T-helper 2 cell treated with Interferon-gamma antibody and Interleukin-4, amounts not matched to agents 5 μg/mL and 100 μg/mL, for 36 hours (primary cell): ENCODE results near the gene ZBTB48.

ENCODE experiments used
- DNase-seq: peaks from one replicate; pipeline ENCODE4 v3.0.0; 2021; ENCODE audit warnings: low spot score
- H3K27ac Mint-ChIP-seq: one replicate; pipeline ENCODE4 v1.8.0; 2021; ENCODE audit warnings: mild to moderate bottlenecking, mixed read lengths
- H3K27me3 Mint-ChIP-seq: one replicate; pipeline ENCODE4 v1.8.0; 2021; ENCODE audit warnings: low read depth, mixed read lengths
- H3K36me3 Mint-ChIP-seq: one replicate; pipeline ENCODE4 v1.8.0; 2021; ENCODE audit warnings: low read depth, mixed read lengths
- H3K4me1 Mint-ChIP-seq: one replicate; pipeline ENCODE4 v1.8.0; 2021; ENCODE audit warnings: low read depth, mixed read lengths
- H3K4me3 Mint-ChIP-seq: one replicate; pipeline ENCODE4 v1.8.0; 2022; ENCODE audit warnings: mild to moderate bottlenecking, moderate library complexity, mixed read lengths
- H3K9me3 Mint-ChIP-seq: one replicate; pipeline ENCODE4 v1.8.0; 2021; ENCODE audit warnings: mixed read lengths

ZBTB48 gene

DNA sequence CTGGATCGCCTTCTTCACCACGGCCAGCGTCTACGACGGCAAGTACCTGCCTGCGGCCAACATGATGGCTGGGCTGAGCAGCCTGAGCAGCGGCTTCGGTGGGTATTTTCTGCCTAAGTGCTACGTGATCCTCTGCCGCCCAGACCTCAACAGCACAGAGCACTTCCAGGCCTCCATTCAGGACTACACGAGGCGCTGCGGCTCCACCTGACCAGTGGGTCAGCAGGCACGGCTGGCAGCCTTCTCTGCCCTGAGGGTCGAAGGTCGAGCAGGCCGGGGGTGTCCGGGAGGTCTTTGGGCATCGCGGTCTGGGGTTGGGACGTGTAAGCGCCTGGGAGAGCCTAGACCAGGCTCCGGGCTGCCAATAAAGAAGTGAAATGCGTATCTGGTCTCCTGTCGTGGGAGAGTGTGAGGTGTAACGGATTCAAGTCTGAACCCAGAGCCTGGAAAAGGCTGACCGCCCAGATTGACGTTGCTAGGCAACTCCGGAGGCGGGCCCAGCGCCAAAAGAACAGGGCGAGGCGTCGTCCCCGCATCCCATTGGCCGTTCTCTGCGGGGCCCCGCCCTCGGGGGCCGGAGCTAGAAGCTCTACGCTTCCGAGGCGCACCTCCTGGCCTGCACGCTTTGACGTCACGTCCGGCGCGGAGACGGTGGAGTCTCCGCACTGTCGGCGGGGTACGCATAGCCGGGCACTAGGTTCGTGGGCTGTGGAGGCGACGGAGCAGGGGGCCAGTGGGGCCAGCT, at the start of gene ZBTB48:
Gene ZBTB48, plus strand, starts transcription at position 621 of the 745 bp plus-strand sequence. CDS start 616 bp downstream, outside the sequence.
- Mint-ChIP-seq H3K27ac (peak within 1 kb of the TSS; percentile 99), H3K9me3 (no peaks in the 10 kb centered on the region), H3K4me3 (peak within 1 kb of the TSS; percentile 97), H3K4me1 (peaks cover 26% of the 10 kb centered on the region), H3K36me3 (peaks cover 2% of the 10 kb centered on the region), H3K27me3 (no peaks in the 10 kb centered on the region)
- peak; percentile 98 for DNase-seq

DNA sequence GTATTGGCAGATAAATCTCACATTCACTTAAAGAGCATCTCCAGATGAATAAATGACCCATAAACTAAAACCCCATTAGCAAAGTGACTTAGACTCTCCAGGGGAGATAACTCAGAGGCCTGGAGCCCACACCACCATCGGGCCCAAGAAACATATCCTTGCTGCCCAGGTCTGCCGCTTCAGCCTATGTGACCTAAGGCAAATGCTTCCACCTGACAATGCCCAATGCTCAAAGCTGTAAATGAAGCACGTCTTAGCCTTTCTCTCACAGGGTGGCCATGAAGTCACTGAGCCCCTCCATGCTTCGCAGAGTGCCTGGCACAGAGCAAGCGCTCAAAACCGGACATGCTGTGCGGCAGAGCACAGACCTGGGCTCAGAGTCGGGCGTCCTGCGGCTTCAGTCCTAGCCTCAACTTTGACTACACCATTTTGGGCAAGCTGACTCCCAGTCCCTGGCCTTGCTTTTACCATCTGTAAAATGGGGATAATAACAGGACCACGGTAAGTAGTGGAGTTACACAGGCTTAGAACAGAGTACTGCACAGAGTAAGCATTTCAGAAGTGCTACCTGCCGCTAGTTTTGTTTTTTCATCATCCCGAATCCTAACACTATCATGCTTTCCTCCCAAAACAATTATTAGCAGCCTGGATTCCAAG, 49.2 kb upstream of the ZBTB48 start:
- no peaks in the 10 kb centered on the region for H3K9me3 Mint-ChIP-seq
- H3K36me3 Mint-ChIP-seq = peaks cover 46% of the 10 kb centered on the region
- no peak overlapping the region for H3K4me3 Mint-ChIP-seq
- no peak for DNase-seq
- no peaks in the 10 kb centered on the region for H3K27me3 Mint-ChIP-seq
- no peaks in the 10 kb centered on the region for H3K4me1 Mint-ChIP-seq
- no peak overlapping the region for H3K27ac Mint-ChIP-seq

DNA sequence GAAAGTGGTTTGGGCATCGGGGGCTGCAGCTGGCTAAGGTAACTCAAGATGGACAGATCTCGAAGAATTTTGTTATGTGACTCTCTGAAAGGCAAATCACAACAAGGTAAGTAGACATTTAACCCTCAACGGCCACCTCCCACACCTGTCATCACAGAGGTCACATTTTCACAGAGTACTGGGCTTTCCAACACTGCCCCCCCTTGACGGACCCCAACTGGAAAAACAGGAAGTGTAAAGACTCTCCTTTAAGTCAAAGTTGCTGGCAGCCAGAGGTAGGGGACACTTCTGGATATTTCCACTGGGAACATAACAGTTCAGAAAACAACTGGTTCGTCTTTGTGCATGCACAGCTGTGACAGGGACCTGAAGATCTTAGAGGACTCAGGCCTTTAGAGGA, 47.8 kb upstream of the ZBTB48 start:
- H3K27ac Mint-ChIP-seq = no peak overlapping the region
- H3K4me3 Mint-ChIP-seq = no peak overlapping the region
- no peaks in the 10 kb centered on the region for H3K4me1 Mint-ChIP-seq

DNA sequence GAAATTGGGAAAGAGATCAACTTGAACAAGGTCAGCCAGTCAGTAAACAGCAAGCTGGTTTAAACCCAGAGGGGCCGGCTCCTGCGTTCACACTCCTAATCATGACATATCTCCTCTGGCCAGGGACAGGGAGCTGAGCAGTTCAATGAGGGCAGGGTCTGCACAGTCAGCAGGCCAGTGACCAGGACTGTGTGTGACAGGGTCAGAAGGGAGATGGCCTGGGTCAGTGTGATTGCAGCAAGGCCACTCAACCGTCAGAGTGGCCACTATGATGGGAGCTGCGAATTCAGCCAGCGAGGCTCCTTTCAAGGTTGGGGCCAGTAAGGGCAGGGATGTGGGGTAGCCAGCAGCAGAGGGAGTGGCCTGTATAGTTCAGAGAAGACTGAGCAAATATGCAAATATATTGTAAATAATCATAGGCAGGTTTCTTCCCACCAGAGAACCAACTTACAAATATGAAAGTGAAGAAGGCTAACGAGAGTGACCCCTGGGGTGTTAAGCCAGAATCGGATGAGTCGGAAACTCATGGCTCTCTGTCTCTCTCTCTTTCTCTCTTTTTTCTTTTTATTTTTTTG, 45.5 kb upstream of the ZBTB48 start:
- Mint-ChIP-seq H3K27me3 (no peaks in the 10 kb centered on the region), H3K36me3 (peaks cover 40% of the 10 kb centered on the region), H3K9me3 (no peaks in the 10 kb centered on the region), H3K4me1 (no peaks in the 10 kb centered on the region), H3K27ac (no peak overlapping the region), H3K4me3 (no peak overlapping the region)
- no peak for DNase-seq

More for the DNA sequence above, 47.8 kb upstream of the ZBTB48 start:
- Mint-ChIP-seq H3K36me3 (peaks cover 42% of the 10 kb centered on the region), H3K9me3 (no peaks in the 10 kb centered on the region), H3K27me3 (no peaks in the 10 kb centered on the region)
- DNase-seq = no peak

DNA sequence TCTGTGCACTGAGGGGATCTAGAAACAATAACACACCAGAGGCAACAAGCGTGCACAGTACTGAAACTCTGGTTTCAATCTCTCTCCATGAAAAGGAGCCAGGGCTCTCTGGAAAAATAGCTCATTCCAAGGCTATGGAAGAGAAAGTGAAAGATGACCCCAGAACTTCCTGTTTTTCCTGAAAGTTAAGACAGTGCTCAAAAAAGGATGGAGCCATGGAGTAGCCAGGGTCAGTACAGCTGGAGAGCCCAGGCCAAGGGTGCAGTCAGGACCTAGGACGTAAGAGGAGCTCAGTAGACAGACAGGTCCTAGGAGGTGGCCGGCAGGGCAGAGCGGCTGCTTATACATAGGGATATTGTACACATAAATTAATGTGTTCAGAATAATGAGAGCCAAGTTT, 44.6 kb upstream of the ZBTB48 start:
- DNase-seq = no peak
- Mint-ChIP-seq H3K4me3 (no peak overlapping the region), H3K27ac (peak overlapping the region; percentile 26), H3K27me3 (no peaks in the 10 kb centered on the region), H3K9me3 (no peaks in the 10 kb centered on the region), H3K4me1 (no peaks in the 10 kb centered on the region), H3K36me3 (peaks cover 43% of the 10 kb centered on the region)

DNA sequence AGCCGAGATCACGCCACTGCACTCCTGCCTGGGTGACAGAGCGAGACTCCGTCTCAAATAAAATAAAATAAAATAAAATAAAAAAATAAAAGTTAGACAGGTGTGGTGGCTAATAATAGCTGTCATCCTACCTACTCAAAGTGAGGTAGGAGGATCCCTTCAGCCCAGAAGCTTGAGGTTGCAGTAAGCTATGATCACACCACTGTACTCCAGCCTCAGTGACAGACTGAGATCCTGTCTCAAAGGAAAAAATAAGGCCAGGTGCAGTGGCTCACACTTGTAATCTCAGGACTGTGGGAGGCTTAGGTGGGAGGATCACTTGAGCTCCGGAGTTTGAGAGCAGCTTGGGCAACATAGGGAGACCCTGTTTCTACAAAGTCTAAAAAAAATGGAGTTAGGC, 43.5 kb upstream of the ZBTB48 start:
- H3K36me3 Mint-ChIP-seq = peaks cover 37% of the 10 kb centered on the region
- H3K4me1 Mint-ChIP-seq = no peaks in the 10 kb centered on the region
- H3K4me3 Mint-ChIP-seq = no peak overlapping the region
- no peak overlapping the region for H3K27ac Mint-ChIP-seq
- no peaks in the 10 kb centered on the region for H3K27me3 Mint-ChIP-seq
- DNase-seq = no peak
- no peaks in the 10 kb centered on the region for H3K9me3 Mint-ChIP-seq

DNA sequence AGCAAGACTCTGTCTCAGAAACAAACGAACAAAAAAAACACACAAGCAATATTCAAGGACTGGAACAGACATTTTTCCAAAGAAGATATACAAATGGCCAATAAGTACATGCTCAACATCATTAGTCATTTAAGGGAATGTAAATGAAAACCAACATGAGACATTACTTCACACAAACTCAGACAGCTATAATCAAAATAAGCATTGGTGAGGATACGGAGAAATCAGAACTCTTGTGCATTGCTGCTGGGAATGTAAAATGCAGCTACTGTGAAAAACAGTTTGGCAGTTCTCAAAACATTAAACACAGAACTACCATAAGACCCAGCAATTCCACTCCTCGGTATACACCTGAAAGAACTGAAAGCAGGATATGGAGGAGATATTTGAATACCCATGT, 40.8 kb upstream of the ZBTB48 start:
- H3K4me3 Mint-ChIP-seq = no peak overlapping the region
- no peaks in the 10 kb centered on the region for H3K9me3 Mint-ChIP-seq
- peaks cover 30% of the 10 kb centered on the region for H3K36me3 Mint-ChIP-seq
- H3K27me3 Mint-ChIP-seq = no peaks in the 10 kb centered on the region
- no peak for DNase-seq
- no peaks in the 10 kb centered on the region for H3K4me1 Mint-ChIP-seq
- no peak overlapping the region for H3K27ac Mint-ChIP-seq

DNA sequence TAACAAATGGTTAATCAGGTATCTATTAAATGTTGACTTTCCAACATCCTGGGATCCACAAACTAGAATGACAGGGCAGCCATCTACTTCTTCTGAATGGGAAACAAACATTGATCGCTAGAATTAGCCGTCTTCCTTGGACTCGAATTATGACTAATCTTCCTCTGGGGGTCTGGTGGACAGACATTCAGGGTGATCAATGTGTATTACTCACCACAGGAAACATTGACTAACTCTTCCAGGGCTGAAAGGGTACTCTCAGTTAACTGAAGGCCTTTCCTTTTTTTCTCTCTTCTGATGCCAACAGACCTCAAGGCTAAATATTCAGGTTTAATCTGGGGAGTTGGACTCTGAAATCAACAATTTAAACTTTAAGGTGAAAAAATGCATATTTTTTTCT, 35.0 kb upstream of the ZBTB48 start:
- Mint-ChIP-seq H3K36me3 (peaks cover 55% of the 10 kb centered on the region), H3K27ac (peak overlapping the region; percentile 81), H3K4me3 (peak overlapping the region; percentile 54), H3K27me3 (no peaks in the 10 kb centered on the region), H3K9me3 (no peaks in the 10 kb centered on the region), H3K4me1 (peaks cover 25% of the 10 kb centered on the region)
- DNase-seq = no peak

DNA sequence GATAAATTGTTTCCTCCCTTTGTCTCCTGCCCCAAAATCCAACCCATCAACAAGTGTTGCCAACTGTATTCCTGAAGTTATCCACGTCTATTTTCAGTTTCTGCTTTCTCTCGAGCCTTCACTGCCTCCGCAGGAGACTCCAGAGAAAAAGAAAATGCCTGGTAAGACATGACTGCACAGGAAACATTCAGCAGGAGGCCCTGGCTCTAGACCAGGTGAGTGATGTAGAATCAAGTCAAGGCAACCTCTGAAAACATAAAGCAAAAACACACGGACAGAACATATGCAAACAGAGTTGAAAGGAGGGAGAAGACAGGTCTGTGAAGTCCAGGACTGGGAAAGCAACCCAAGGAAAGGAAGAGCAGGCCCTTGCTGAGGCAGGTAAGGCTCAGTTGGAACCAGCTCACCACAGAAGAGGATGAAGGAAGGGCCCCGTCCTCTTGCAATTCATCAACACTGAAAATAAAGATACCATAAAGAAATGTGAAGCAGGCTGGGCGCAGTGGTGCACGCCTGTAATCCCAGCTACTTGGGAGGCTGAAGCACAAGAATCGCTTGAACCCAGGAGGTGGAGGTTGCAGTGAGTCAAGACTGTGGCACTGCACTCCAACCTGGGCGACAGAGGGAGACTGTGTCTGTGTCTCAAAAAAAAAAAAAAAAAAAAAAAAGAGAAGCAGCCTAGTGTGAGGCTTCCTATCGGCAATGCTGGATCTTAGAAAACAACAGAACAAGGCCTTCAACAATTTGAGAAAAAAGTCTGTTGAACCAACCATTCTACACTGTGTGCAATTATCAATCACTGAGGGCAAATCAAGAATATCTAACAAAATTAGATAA, 34.3 kb upstream of the ZBTB48 start:
- peaks cover 26% of the 10 kb centered on the region for H3K4me1 Mint-ChIP-seq
- H3K9me3 Mint-ChIP-seq = no peaks in the 10 kb centered on the region
- peak overlapping the region; percentile 46 for H3K4me3 Mint-ChIP-seq
- H3K36me3 Mint-ChIP-seq = peaks cover 58% of the 10 kb centered on the region
- peak overlapping the region; percentile 81 for H3K27ac Mint-ChIP-seq
- no peak for DNase-seq
- H3K27me3 Mint-ChIP-seq = no peaks in the 10 kb centered on the region

DNA sequence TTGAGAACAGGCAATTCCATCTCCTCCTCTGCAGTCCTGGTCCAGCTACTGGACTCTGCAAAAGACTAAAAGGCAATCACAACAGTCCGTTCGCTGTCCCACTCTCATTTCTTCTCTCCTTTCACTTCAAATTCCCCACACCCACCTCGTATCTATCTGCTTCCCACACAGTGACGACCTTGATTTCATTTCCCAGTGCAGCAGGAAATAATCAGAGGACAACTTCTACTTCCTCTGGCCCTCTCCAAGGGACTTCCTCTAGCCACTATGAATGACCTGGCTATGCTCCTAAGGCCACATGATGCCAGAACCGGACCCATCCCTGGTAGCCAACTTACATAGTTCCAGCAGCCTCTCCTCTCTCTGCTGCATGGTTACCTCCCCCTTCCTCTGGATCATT, 33.5 kb upstream of the ZBTB48 start:
- peak overlapping the region; percentile 46 for H3K4me3 Mint-ChIP-seq
- H3K9me3 Mint-ChIP-seq = no peaks in the 10 kb centered on the region
- no peaks in the 10 kb centered on the region for H3K27me3 Mint-ChIP-seq
- peaks cover 26% of the 10 kb centered on the region for H3K4me1 Mint-ChIP-seq
- H3K27ac Mint-ChIP-seq = peak overlapping the region; percentile 83
- DNase-seq = no peak
- peaks cover 56% of the 10 kb centered on the region for H3K36me3 Mint-ChIP-seq

DNA sequence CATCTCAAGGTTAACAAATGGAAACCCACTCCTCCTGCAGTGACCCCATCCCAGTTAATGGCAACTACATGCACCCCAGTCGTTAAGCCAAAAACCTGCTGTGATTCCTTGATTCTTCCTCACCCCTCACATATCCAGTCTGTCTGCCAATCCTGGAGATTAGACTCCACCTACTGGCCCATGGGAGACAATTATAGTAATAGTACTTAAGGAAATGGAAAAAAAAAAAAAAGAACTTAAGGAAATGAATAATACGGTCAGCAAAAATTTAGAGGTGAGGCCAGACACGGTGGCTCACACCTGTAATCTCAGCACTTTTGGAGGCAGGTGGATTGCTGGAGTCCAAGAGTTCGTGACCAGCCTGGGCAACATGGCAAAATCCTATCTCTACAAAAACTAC, 32.5 kb upstream of the ZBTB48 start:
- no peaks in the 10 kb centered on the region for H3K27me3 Mint-ChIP-seq
- no peak for DNase-seq
- H3K36me3 Mint-ChIP-seq = peaks cover 52% of the 10 kb centered on the region
- H3K9me3 Mint-ChIP-seq = no peaks in the 10 kb centered on the region
- H3K4me1 Mint-ChIP-seq = peaks cover 30% of the 10 kb centered on the region
- H3K27ac Mint-ChIP-seq = peak overlapping the region; percentile 83
- H3K4me3 Mint-ChIP-seq = peak overlapping the region; percentile 8

DNA sequence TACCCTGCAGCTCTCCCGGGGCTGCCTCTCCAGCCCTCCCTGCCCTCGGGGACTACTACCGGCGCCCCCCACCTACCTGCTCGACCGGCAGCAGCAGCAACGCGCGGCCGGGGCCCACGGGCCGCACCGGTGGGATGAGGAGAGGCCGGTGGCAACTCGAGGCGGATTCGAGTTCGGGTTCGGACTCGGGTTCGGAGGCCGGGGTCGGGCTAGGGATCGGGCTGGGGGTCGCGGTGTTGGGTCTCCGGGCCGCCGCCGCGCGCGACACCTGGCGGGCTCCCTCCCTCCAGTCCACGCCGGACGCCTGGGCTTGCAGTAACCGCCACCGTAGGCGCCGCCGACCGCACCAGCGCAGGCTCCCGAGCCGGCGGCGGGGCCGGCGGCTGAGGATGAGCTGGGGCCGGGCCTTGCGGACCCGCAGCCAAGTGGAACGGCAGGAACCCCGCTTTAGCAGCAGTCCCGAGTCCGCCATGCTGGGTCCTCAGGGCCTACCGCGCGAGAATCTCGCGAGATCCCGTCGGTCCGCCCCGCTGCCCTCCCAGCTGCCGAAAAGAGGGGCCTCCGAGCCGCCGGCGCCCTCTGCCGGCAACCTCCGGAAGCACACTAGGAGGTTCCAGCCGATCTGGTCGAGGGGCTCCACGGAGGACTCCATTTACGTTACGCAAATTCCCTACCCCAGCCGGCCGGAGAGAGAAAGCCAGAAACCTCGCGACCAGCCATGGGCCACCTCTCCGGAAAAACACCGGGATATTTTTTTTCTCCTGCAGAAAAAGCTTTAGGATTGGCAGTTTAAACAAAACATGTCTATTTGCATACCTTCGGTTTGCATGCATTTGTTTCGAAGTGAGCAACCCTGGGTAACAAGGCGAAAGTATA, 25.5 kb upstream of the ZBTB48 start, which contains the start of gene NOL9:
Gene NOL9, minus strand, starts transcription at position 483 of the 876 bp plus-strand sequence. Its CDS starts 11 bp downstream, at position 472.
- no peaks in the 10 kb centered on the region for H3K9me3 Mint-ChIP-seq
- DNase-seq = peak; percentile 94
- peak within 1 kb of the TSS; percentile 83 for H3K4me3 Mint-ChIP-seq
- peaks cover 11% of the 10 kb centered on the region for H3K4me1 Mint-ChIP-seq
- H3K36me3 Mint-ChIP-seq = peaks cover 12% of the 10 kb centered on the region
- H3K27ac Mint-ChIP-seq = peak within 1 kb of the TSS; percentile 79
- H3K27me3 Mint-ChIP-seq = no peaks in the 10 kb centered on the region
